ENCODE measurements around the gene TADA2A.
"Not testable (repeated sequence)": the region's sequence is repeated elsewhere in the genome, so short reads cannot be mapped to it uniquely, and the experiment has no call there.

Gene TADA2A

DNA sequence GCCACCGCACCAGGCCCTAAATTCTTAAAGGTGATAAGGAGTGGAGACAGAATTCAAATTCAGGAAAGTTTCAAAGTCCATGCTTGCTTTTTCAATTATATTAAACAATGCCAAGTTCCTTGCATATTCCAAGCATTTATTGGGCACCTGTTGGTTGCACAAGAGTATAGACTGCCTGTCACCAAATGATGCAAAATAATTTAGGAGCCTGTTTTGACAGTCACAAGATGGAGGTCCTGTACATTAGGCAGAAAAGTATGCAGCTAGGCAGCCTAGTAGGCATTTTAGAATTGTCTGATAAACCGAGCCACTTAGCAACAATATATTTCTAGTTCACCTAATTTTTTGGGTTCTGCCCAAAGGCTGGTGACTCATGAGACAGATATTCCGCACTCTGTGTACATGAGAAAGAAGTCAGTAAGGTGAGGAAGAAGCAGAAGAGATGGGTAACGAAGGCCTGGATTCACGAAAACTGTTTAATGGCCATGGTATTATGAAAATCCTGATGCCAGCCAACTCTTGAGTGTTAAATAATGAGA is 7.4 kb upstream of the TADA2A start:
- DNase-seq (ENCODE audit: low read depth in 2 of 2): no peak

DNA sequence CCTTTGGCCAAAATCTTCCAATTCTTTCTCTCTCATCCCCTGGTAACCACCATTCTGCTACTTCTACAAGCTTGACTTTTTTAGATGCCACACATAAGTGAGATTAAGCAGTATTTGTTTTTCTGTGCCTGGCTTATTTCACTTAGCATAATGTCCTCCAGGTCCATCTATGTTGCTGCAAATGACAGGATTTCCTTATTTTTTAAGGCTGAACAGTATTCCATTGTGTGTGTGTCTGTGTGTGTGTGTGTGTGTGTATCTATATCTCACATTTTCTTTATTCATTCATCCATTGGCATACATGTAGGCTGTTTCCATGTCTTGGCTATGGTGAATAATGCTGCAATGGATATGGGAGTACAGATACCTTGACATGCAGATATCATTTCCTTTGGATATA is 6.2 kb upstream of the TADA2A start:
- no peak for DNase-seq (ENCODE audit: low read depth in 2 of 2)

DNA sequence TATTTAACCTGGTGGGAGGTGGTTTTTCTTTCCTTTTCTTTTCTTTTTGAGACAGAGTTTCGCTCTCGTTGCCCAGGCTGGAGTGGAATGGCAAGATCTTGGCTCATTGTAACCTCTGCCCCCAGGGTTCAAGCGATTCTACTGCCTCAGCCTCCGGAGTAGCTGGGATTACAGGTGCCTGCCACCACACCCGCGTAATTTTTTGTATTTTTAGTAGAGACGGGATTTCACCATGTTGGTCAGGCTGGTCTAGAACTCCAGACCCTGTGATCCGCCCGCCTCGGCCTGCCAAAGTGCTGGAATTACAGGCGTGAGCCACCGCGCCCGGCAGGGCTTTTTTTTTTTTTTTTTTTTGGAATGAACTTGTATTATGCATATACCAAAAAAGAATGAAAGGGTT is 1.2 kb upstream of the TADA2A start:
- DNase-seq (ENCODE audit: low read depth in 2 of 2): not testable (repeated sequence)

DNA sequence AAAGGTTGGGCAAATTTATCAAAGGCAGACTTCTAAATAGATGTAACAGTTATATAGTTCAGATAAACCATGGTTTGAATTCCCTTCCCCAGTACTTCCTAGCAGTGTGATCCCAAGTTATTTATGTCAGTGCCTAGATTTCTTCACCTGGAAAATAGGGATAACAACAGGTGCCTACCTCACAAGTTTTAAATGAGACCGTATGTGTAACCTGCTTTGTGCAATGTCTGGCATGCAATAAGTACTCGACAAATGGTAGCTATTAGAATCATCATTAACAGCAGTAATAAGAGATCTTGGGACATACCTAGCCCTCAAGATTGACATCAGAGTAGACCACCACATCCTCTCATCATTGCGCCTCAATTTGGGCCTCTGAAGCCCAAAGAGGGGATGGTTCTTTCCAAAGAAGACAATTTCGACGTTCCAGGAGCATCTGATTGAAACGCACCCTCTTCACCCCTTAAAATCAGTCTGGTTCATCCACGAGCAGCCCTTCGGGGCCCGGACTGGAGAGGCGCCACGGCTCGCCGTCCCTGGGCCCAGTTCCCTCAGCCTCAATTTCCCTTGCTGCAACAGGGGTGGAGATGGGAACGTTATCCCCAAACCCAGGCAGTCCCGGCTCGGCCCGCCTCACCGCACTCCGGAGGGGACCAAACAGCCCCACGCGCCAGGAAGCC is 591 bp upstream of the TADA2A start:
- no peak for DNase-seq (ENCODE audit: low read depth in 2 of 2)

DNA sequence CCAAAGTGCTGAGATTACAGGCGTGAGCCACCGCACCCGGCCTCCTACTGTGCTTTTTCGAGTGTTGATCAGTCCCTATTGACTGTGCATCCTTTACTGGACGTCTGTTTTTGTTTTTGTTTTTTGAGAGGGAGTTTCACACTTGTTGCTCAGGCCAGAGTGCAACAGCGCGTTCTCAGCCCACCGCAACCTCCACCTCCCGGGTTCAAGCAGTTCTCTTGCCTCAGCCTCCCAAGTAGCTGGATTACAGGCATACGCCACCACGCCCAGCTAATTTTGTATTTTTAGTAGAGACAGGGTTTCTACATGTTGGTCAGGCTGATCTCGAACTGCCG is 1.4 kb downstream of the TADA2A start:
- DNase-seq (ENCODE audit: low read depth in 2 of 2): not testable (repeated sequence)

DNA sequence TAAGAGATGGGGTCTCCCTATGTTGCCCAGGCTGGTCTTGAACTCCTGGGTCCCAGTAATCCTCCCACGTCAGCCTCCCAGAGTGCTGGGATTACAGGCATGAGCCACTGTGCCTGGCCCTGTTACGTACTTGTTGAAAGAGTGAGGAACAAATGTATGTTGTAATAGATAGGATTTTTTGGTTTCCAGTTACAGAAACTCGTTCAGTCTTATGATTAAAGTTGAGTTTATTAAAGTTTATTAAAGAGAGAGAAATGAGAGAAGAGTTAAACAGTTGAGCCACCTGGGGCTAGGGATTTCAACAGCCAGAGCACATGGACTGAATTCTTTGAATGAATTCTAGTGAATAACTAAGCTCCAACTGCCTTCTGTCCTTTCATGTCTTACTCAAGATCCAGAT is 3.7 kb downstream of the TADA2A start:
- DNase-seq (ENCODE audit: low read depth in 2 of 2): no peak

DNA sequence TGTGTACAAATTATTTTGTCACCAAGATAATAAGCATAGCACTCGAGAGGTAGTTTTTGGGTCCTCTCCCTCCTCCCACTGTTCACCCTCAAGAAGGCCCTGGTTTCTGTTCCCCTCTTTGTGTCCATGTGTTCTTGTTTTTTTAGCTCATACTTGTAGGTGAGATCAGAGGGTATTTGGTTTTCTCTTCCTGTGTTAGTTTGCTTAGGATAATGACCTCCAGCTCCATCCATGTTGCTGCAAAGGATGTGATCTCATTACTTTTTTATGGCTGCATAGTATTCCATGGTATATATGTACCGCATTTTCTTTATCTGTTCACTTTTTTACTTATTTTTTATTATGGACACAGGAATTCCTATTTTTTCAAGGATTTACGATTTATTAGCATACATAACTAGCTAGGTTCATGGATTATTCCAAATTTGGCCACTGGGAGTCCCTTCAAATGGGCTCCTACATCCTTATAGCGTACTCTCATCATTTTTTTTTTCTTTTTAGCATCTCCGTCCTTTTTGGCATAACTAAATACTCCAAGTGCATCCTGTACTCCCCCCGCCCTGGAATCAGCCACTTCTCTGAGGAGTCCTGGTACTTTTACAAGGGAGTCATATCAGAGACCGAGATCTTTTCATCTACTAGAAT is 7.3 kb downstream of the TADA2A start:
- no peak for DNase-seq (ENCODE audit: low read depth in 2 of 2)

DNA sequence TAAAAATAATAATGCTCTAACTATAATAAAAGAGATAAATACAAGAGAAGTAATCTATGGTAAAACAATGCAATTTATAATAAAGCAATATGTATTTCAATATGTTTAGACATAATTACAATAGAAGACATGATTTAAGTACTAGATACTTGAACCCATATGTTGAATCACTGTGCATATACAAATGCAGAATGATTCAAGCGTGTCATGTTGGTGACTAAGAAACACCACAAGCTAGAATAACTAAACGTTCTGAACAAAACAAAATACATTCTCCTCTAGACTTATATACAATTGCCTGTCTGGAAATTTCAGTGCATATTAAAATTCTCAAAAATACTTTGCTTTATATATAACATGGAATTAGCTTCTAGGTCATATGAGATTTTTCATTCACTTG is 11.2 kb downstream of the TADA2A start:
- no peak for DNase-seq (ENCODE audit: low read depth in 2 of 2)

DNA sequence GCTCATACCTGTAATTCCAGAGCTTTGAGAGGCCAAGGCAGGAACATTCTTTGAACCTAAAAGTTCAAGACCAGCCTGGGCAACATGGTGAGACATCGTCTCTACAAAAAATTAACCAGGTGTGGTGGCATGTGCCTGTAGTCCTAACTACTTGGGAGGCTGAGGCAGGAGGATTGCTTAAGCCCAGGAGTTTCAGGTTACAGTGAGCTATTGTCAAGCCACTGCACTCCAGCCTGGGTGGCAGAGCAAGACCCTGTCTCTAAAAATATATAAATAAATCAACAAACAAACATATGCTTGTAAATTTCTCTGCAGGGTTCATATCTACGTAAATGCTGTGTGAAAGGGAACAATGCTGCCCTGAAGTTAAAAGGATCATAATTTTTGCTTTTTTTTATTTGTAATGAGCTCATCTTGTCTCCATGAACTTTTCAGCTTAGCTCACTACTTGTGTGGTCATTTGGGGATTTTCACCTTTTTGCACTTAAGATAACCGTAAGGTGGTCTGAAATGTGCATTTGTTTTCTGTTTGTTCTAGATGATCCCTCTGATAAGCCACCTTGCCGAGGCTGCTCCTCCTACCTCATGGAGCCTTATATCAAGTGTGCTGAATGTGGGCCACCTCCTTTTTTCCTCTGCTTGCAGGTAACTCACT is 16.4 kb downstream of the TADA2A start:
- DNase-seq (ENCODE audit: low read depth in 2 of 2): no peak

DNA sequence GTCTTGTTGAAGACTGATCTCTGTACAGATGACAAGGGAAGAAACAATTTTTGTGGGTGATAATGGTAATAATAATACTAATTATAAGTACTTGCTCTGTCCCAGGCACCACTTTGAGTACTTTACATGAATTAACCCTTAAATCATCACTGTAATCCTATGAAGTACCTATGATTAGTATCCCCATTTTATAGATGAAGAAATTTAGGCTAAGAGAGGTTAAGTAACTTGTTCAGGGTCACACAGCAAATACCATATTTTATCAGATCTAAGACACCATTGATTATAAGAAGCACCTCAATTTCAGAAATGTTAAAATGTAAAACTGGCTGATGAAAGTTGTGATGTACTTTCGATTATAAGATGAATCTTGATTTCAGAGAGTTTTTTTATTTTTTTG is 18.6 kb downstream of the TADA2A start:
- DNase-seq (ENCODE audit: low read depth in 2 of 2): no peak

DNA sequence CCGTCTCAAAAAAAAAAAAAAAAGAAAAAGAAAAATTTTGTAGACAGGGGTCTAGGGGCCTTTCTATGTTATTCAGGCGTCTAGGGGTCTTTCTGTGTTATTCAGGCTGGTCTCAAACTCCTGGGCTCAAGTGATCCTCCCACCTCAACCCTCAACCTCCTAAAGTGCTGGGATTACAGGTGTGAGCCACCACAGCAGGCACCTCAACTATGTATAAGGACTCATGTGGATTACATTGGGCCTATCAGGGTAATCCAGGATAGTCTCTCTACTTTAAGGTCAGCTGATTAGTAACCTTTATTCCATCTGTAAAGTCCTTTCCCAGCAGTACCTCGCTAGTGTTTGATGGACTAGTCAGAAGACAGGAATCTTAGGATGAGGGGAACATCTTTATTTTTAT is 22.4 kb downstream of the TADA2A start:
- no peak for DNase-seq (ENCODE audit: low read depth in 2 of 2)

DNA sequence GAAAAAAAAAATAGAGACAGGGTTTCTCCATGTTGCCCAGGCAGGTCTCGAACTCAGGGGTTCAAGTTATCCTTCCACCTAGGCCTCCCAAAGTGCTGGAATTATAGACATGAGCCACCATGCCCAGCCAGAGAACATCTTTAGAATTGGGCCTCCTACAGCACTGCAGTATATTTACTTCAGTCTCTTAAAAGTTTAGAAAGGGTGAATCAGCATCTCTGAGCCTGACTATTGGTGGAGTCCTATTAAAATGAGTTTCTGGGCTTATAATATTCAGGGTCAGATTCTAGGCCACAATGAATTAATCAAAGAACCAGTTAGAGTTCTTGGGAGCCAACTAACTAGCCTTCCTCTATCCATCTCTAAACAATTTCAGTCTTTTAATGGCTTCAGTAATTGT is 22.8 kb downstream of the TADA2A start:
- DNase-seq (ENCODE audit: low read depth in 2 of 2): no peak

DNA sequence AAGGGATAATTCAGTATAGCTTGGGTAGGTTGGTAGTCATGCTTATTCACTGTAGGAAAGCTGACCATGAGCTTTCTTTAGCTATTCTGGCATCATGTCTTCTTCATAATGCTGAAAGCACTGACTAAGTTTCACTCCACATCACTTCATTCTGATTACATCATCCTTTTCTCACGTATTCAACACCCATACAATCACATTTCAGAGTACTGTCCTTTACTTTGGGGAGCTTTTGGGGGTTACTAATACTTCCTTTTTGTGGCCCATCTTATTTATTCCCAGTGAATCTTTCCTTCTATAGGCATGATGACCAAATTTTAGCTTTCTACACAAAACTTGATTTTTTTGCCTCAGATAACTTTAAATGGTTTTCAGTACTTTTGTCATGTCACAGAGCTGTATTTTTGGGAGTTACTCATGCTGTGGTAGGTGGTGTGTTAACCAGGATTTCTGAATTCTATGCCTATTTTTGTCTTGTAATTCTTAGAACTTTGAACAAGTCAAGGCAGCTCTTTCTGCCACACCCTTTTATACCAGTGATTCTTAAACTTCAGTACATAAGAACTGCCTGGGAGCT is 23.5 kb downstream of the TADA2A start:
- DNase-seq (ENCODE audit: low read depth in 2 of 2): no peak

DNA sequence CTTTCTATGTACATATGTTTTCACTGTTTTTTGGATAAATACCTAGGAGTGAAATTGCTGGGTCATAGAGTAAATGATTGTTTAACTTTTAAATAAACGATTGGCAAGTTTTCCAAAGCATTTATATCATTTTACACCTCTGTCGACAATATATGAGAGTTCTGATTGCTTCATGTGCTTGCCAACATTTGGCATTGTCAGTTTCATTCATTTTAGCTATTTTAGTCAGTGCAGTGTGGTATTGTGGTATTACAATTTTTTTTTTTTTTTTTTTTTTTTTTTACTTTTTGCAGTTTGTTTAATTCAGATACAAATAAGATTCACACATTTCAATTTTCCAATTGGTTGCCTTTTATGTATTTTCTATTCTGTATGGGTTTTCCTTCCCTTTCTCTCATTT is 26.0 kb downstream of the TADA2A start:
- no peak for DNase-seq (ENCODE audit: low read depth in 2 of 2)

DNA sequence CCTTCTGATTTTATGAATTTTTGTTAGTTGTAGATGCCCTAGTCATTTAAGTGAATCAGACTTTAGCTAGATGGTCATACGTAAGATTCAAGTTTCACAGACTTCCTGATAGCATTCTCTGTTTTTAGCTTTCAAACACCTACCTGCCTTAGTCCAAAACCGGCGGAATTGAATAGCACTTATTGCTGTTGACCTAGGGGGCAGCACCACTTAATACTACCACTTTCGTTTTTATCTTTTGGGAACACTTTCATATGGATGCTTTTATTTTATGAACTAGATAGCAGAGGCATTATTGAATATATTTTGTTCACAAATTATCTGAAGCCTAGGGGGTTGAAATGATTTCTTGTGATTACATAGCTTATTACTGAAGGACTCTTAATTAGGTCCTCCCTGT is 31.5 kb downstream of the TADA2A start:
- DNase-seq (ENCODE audit: low read depth in 2 of 2): no peak

DNA sequence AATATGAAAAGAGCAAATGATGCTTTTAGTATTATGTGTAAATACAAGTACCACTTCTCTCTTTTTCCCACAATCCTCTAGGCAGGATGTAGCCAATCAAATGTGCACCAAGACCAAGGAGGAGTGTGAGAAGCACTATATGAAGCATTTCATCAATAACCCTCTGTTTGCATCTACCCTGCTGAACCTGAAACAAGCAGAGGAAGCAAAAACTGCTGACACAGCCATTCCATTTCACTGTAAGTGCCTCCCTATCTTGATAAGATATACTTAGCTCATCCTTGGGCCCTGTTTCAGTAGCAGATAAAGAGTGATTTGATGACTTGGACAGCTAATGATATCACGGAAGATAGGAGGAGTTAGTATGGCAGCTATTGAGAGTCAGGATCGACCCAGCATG is 33.7 kb downstream of the TADA2A start:
- DNase-seq (ENCODE audit: low read depth in 2 of 2): no peak

DNA sequence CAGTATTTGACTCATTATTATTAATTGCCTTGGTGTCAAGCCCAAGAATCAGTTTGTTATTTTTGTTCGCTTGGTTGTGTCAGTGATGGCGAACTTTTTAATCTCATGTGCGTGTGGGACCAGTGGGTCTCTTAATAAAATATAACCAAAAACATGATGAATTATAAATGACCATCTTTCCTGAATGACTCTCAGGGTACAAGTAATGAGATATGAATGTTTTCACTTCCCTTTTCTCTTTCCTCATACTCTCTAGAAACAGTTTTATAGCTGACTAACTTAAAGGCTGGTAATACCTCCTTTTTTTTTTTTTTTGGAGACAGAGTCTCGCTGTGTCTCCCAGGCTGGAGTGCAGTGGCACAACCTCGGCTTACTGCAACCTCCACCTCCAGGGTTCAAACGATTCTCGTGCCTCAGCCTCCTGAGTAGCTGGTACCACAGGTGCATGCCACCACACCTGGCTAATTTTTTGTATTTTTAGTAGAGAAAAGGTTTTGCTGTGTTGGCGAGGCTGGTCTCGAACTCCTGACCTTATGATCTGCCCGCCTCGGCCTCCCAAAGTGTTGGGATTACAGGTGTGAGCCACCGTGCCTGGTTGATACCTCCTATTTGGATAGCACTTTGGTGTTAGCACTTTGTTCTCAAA is 34.8 kb downstream of the TADA2A start:
- not testable (repeated sequence) for DNase-seq (ENCODE audit: low read depth in 2 of 2)

DNA sequence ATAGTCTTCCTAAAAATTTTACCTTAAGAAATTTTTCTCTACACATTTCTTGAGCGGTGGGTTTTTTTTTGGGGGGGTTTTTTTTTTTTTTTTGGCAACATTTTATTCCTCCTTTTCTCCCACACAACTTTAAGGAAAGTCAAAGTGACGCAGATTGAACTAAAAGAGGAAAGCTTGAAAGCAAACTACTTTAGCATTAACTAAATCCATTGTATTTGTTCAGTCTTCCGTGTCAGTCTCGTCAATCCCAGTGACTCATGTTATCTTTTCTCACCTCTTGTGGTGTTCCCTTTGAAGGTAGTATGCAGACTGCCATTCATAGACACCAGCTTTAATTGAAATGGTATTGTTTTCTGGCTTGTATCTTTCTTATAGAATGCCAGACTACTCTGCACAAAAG is 39.3 kb downstream of the TADA2A start:
- DNase-seq (ENCODE audit: low read depth in 2 of 2): no peak

DNA sequence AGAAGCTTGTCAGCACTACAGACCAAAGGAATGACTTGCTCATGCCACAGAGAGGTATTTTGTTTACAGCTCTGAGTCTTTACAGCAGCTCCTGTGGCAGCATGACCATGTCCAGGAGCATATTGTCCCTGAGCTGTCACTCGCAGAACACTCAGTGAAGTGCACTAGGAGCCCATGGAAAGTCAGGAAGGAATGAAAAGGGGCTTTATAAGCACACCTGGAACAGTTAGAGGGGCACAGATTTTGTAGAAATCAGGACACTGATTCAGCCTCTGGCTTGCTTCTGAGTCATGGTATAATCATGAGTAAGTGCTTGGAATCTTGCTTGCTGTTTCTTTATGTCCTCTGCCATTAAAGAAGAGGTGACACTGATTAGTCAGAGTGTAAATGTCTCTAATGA is 41.0 kb downstream of the TADA2A start:
- DNase-seq (ENCODE audit: low read depth in 2 of 2): no peak

DNA sequence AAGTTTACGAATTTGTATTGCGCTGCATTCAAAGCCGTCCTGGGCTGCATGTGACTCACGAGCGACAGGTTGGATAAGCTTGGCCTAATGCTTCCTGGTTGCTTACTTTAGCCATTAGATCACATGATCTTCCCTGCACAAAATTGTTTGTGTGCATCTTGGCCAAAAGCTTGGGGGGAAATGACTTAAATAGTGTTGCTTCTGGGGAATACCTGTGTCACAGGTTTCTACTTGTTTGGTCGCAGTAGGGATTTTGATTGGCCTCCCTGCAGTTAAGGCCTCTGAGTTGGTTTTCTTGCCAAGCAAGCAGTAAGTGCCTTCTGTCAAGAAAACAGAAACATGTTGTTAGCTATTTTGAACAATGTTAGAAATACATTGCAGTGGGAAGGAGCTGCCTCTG is 43.4 kb downstream of the TADA2A start:
- DNase-seq (ENCODE audit: low read depth in 2 of 2): no peak

DNA sequence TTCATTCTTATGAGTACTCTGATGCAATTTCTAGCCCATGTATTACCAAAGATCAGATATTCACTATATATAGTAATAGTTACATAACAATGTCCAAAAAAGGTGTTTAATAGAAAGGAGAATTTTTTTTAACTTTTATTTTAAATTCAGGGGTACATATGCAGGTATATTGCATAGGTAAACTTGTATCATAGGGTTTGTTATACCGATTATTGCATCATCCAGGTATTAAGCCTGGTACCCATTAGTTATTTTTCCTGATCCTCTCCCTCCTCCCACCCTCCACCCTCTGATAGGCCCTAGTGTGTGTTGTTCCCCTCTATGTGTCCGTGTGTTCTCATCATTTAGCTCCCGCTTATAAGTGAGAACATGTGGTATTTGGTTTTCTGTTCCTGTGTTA is 51.1 kb downstream of the TADA2A start:
- DNase-seq (ENCODE audit: low read depth in 2 of 2): not testable (repeated sequence)

DNA sequence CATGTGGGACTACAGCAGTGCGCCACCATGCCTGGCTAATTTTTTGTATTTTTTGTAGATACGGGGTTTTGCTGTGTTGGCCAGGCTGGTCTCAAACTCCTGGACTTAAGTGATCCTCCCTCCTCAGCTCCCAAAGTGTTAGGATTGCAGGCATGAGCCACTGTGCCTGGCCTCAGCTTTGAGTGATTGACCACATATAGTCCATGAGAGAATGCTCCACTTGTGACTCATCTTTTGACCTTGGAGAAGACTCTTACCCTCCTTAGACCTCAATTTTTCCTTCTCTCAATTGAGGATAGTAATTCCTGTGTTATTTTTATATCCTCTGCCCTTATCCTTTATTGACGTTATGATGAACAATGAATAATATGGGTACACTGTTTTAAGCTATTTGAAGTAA is 52.1 kb downstream of the TADA2A start:
- no peak for DNase-seq (ENCODE audit: low read depth in 2 of 2)

Data from stimulated activated CD8-positive, alpha-beta memory T cell treated with anti-CD3 and anti-CD28 coated beads, Interleukin-15, amount 100 ng/mL, for 4 hours (primary cell).